Hypothalamus (tissue), 51 donors: ENCODE data around the gene G2E3.
"Not testable (repeated sequence)": the region's sequence is repeated elsewhere in the genome, so short reads cannot be mapped to it uniquely, and the experiment has no call there.

ENCODE experiments used
- DNase-seq, 51 donors: peaks; one replicate each; lab custom pipeline; 2025; lab: John Stamatoyannopoulos, UW

The G2E3 gene

GRCh38 chr14:30558675-30559555, at the start of gene G2E3:
Gene G2E3 (plus strand): TSS chr14:30559158. CDS start chr14:30581080, 21,922 bp downstream.
- DNase-seq: peak; percentile 9 to 88 (median 65)

DNA sequence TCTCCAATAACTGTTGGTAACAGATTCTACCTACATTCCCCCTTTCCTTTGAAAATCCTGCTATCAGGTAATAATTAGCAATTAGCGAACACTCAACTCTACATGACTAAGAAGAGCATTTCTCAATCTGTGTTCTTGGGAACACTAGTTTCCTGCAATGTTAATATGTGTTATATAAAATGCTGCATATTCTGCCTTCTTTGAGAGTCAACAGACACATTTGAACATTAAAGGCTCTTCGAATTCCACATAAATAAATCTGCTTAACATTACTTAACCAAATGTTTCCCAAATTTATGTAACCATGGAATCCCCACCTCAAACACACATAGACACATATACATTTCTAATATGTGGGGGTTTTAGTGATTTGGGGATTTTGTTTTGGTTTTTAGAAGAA, 41.2 kb upstream of the G2E3 start:
- no peak for DNase-seq

DNA sequence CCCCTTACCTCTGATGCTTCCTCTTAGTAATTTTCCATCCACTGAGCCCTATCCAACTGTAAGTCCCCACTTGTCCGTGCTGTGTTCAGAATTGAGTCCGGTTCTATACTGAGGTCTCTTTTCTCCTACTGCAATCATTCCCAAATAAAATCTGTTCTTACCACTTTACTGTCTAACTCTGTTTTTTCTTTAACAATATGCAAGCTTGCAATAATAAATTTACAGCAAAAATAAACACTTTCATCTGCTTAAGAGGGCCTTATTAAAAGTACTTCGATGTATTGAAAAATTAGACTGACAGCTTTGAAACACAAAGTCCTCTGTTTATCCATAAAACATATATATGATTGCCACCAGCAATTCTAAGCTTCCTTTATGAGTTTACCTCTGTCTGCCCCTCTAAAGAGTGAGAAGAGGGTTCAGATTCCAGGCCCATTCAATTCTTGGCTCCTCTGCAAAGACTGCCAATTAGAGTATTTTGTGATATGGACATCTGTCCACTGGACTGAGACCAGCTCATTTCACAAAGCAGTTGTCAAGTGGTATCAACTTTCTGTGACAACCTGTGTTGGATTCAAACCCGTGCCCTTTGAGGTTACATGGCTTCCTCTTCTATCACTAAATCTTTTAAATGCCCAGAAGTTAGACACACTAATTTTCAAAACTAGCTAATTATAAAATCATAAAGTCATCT, 39.9 kb upstream of the G2E3 start:
- no peak for DNase-seq

- peak in 1 of 51 donors; percentile 21 for DNase-seq
These were observed 39.0 kb upstream of the G2E3 start for GRCh38 chr14:30519961-30520360.

DNA sequence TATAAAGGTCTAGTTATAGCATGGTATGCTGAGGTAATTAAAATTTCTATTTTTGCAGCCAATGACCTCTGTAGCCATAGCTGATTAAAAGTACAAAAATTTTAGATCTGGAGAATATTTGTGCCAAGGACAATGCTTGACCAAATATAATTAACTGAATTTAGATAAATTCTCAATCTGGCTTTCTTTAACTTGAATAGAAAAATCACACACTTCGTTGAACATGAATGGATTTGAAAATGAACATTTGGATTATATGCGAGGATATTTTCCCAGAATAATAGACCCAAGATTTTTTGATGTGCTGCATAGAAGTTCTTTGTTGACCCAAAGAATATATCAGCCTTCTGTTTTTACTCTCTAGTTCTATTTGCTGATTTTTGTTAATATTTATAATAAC, 38.4 kb upstream of the G2E3 start:
- DNase-seq: no peak

- DNase-seq: peak in 1 of 51 donors; percentile 44
These were observed 36.8 kb upstream of the G2E3 start for GRCh38 chr14:30521899-30522736.

GRCh38 chr14:30525833-30526232, 33.1 kb upstream of the G2E3 start:
- DNase-seq: no peak

DNA sequence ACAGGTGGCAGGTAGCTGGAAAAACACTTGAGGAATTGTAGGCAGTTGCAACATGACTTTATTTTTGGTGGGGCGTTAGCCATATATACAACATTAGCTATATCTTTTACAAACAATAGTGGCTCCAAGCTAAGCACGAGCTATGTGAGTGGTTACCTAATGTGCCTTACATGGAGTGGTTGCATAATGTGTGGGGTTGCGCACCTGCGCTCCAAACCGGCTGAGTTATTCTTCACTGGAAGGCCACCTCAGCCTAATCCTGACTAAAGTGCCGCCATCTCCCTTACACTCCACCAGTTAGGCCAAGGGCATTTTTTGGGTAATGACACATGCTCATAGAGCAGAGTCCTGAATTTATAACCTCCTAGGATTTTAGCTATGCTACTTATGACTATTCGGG, 31.8 kb upstream of the G2E3 start:
- DNase-seq: no peak

- no peak for DNase-seq
These were observed 30.8 kb upstream of the G2E3 start for GRCh38 chr14:30528119-30528518.

DNA sequence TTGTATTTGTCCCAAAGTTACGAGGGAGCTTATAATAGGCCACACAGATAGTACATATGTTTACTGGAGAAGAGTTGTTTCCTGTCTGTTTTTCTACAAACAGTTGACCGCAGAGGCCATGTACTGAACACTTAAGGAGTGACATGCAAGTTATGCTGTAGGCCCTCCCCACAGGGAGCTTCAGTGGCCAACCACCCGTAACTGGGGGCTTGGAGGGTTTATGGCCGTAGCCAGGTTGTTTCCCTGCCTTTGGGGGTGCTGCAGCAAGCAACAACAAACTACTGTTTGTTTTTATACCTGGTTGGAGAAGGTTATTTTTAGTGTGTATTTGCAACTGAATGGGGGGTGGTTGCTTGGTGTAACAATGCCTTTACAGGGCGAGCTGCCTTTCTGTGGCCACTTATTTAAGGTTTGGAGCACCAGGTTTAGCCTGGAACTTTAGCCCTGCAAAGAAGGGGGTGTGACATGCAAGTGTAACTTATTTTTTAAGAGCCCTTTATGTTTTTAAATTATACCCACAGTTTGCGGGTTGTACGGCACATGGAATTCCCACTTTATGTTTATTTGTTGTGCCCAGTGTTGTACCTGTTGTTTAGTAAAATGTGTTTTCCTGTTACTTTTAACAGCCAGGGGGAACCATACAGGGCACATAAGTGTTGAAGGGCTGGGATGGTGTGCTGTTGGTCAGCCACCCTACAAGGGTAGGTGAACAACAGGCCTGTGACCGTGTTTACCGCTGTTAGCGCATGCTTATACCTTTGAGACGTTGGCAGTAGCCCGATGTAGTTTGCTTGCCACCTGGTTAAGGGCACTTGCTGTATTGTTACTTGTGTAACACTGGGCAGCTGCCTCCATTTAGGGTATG, 29.9 kb upstream of the G2E3 start:
- no peak for DNase-seq

GRCh38 chr14:30532264-30532663, 26.7 kb upstream of the G2E3 start:
- DNase-seq: no peak

- DNase-seq: no peak
These were observed 25.8 kb upstream of the G2E3 start for GRCh38 chr14:30533126-30533525.

GRCh38 chr14:30541318-30541717, 17.6 kb upstream of the G2E3 start:
- DNase-seq: no peak

- not testable (repeated sequence) for DNase-seq
These were observed 12.2 kb upstream of the G2E3 start for GRCh38 chr14:30546735-30547134.

GRCh38 chr14:30547388-30548048, 11.4 kb upstream of the G2E3 start:
- no peak for DNase-seq

- no peak for DNase-seq
These were observed 8.6 kb upstream of the G2E3 start for GRCh38 chr14:30550335-30550734.

DNA sequence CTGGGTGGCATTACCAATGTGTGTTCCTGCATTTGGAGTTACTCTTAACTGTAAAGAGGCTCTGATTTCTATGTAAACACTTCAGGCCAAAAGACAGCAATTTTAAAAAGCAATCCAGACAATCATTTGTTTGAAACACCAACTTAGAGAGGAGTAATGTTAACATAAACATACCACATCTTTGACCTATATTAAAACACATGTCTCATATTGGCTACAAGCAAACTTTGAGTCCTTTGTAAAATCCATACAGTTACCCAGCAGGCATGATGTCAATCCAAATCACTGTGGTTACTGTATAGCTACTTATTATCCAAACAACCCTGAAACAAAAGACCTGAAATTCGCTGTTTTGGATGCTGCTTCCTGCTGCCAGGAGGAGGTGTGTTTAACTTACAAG, 7.5 kb upstream of the G2E3 start:
- no peak for DNase-seq

- no peak for DNase-seq
These were observed 5.5 kb upstream of the G2E3 start for GRCh38 chr14:30553311-30553989.

GRCh38 chr14:30558362-30558674, 640 bp upstream of the G2E3 start:
- no peak for DNase-seq
